Fibroblast of the aortic adventitia (primary cell): ENCODE results near the gene F7. TPM values are rescaled to one million over a fixed set of nuclear protein-coding genes. Genes with fewer than 3 reads are reported as not detected.

Experiments used
- DNase-seq: peaks from one replicate; pipeline ENCODE4 v3.0.0-alpha.2; 2010; ENCODE audit warnings: low read depth
- H3K4me3 ChIP-seq: 2 replicates; pipeline ENCODE4 v1.5.1; 2011; ENCODE audit warnings: low read depth, mild to moderate bottlenecking, control low read depth, low read length, moderate library complexity
- CTCF ChIP-seq: IDR thresholded peaks from 2 replicates; pipeline ENCODE4 v1.5.1; 2011; ENCODE audit warnings: mild to moderate bottlenecking, low read length, control low read depth, inconsistent platforms; ENCODE audit not compliant: insufficient read depth
- total RNA-seq: library from RNA; depleted of rRNA; stranded (reverse); fragments of >200 nt; gene quantifications from 2 replicates; pipeline ENCODE4 v1.2.3, GENCODE V29; 2012; ENCODE audit warnings: low replicate concordance

F7 gene
- total RNA-seq, 1 donor = under 0.01 TPM

- TF ChIP-seq CTCF = no peak
- peak overlapping the region; percentile 39 for H3K4me3 ChIP-seq
- DNase-seq = no peak
Measured at GRCh38 chr13:113152984-113153809, 47.6 kb downstream of the F7 start.

DNA sequence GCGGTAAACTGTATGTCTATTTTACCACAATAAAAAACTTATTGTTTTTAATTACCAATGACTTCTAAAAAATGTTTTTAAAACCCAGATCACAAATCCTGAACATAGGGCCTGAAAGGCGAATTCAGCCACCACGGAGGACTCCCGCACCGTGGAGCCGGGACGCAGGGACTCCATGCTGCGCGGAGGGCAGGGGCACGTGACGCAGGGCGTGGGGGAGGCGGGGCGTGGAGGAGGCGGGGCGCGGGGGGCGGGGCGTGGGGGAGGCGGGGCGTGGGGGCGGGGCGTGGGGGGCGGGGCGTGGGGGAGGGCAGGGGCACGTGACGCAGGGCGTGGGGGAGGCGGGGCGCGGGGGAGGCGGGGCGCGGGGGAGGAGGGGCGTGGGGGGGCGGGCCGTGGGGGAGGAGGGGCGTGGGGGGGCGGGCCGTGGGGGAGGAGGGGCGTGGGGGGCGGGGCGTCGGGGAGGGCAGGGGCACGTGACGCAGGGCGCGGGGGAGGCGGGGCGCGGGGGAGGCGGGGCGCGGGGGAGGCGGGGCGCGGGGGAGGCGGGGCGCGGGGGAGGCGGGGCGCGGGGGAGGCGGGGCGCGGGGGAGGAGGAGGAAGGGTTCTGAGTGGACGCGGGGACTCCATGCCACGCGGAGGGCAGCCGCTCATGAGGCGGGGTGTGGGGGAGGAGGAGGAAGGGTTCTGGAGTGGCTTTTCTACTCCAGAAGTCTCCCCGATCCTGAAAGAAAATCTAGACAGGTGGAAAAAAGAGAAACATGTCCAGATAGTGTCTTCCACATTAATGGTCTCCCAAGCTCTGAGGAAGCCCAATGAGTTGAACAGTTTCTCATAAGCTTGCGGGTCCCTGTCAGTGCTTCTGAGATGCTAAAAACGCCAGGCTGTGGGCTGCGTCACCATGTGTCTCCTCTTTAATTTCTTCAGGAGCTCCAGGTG lies 48.5 kb downstream of the F7 start:
- peak overlapping the region; percentile 48 for H3K4me3 ChIP-seq
- TF ChIP-seq CTCF = no peak
- DNase-seq = peak; percentile 66

DNA sequence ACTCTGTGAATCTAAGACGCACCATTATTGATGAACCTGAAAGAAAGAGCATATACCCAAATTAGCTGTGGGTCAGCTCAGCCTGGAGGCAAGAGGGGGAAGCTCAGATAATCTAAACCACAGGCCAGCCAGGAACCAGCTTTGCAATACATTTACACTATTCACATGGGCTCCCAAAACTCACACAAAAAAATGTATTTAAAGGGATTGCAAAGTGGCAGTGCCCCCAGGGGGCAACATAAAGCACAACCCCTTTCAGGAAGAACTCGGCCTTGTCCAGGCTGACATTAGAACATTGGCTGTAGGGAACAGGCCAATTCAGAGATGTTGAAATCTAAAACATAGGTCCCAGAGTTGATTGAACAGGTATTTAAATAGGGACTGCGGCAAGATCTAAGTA lies 49.6 kb downstream of the F7 start:
- no peak for DNase-seq
- no peak for TF ChIP-seq CTCF
- H3K4me3 ChIP-seq = no peak overlapping the region

- no peak for TF ChIP-seq CTCF
- no peak overlapping the region for H3K4me3 ChIP-seq
- DNase-seq = no peak
Measured at GRCh38 chr13:113155982-113156655, 50.5 kb downstream of the F7 start.

DNA sequence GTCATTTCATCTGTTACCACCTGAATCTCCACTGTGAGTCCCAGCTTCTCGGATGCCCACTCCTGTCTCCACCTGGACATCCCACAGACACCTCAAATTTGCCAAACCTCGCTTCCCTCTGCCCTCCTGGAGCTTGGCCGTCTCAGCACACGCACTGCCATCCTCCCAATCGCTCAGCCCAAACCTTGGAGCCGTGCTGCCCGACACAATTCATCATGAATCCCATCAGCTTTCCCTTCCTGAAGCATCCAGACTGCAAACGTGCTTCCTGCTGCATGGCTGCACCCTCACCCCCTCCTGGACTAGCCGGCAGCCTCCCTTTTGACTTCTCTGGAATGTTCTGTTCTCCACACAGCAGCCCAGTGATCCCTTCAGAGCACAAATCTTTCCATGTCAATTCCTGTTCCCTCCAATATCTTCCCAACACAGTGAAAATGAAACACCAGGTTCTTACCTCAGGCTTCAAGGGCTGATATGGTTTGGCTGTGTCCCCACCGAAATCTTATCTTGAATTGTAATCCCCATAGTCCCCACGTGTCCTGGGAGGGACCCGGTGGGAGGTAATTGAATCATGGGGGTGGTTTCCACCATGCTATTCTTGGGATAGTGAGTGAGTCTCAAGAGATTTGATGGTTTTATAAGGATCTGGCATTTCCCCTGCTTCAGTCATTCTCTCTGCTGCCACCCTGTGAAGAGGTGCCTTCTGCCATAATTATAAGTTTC lies 51.8 kb downstream of the F7 start:
- peak; percentile 2 for DNase-seq
- TF ChIP-seq CTCF = no peak
- H3K4me3 ChIP-seq = no peak overlapping the region
